K562 (cell line): ENCODE measurements around the gene IL27RA. TPM values are rescaled to one million over a fixed set of nuclear protein-coding genes. Genes with fewer than 3 reads are reported as not detected.

Experiments used
- BDP1 ChIP-seq: IDR thresholded peaks from 3 replicates; pipeline ENCODE4 v1.6.1; 2011; ENCODE audit not compliant: insufficient read length, insufficient read depth
- BHLHE40 ChIP-seq: IDR thresholded peaks from 2 replicates; pipeline ENCODE4 v1.6.1; 2011; ENCODE audit warnings: low read length, improper control_type of control experiment
- CC2D1A ChIP-seq: fragments of 450-650 bp; IDR thresholded peaks from 2 replicates; pipeline ENCODE4 v1.6.1; 2017; ENCODE audit warnings: mild to moderate bottlenecking
- CHD2 ChIP-seq: IDR thresholded peaks from 2 replicates; pipeline ENCODE4 v1.6.1; 2011; ENCODE audit warnings: low read depth, low read length
- FIP1L1 ChIP-seq: fragments of 200-400 bp; formaldehyde crosslinking; IDR thresholded peaks from 2 replicates; pipeline ENCODE4 v1.6.1; 2018; ENCODE audit warnings: mild to moderate bottlenecking, low read depth, low read length; ENCODE audit not compliant: poor library complexity, severe bottlenecking
- GABPA ChIP-seq: fragments of 200-800 bp; sonication (Bioruptor generic); conservative IDR thresholded peaks from 2 replicates; pipeline ENCODE4 v1.6.1; 2016; ENCODE audit warnings: low read depth, missing genetic modification characterization, missing compliant biosample characterization
- HDAC2 ChIP-seq: fragments of 450-650 bp; IDR thresholded peaks from 2 replicates; pipeline ENCODE4 v1.6.1; 2016; ENCODE audit warnings: mild to moderate bottlenecking
- JUNB ChIP-seq: fragments of 450-650 bp; formaldehyde crosslinking; conservative IDR thresholded peaks from 2 replicates; pipeline ENCODE4 v1.4.0; 2020; ENCODE audit warnings: mild to moderate bottlenecking
- KLF1 ChIP-seq: fragments of 450-650 bp; IDR thresholded peaks from 2 replicates; pipeline ENCODE4 v1.6.1; 2016; ENCODE audit warnings: missing genetic modification characterization, missing compliant biosample characterization
- NUFIP1 ChIP-seq: fragments of 450-650 bp; IDR thresholded peaks from 2 replicates; pipeline ENCODE4 v1.6.1; 2018; ENCODE audit not compliant: partially characterized antibody
- PHF20 ChIP-seq: fragments of 450-650 bp; IDR thresholded peaks from 2 replicates; pipeline ENCODE4 v1.6.1; 2018; ENCODE audit not compliant: partially characterized antibody
- PYGO2 ChIP-seq: fragments of 450-650 bp; IDR thresholded peaks from 2 replicates; pipeline ENCODE4 v1.6.1; 2016; ENCODE audit warnings: mild to moderate bottlenecking, missing genetic modification characterization, moderate library complexity, missing compliant biosample characterization
- SMARCB1 ChIP-seq: IDR thresholded peaks from 2 replicates; pipeline ENCODE4 v1.6.1; 2011; ENCODE audit warnings: improper control_type of control experiment, low read depth; ENCODE audit not compliant: insufficient read length
- SMARCE1 ChIP-seq: fragments of 450-650 bp; IDR thresholded peaks from 2 replicates; pipeline ENCODE4 v1.7.1; 2016; ENCODE audit warnings: mild to moderate bottlenecking
- SOX6 ChIP-seq: fragments of 450-650 bp; IDR thresholded peaks from 2 replicates; pipeline ENCODE4 v1.6.1; 2014; ENCODE audit warnings: mild to moderate bottlenecking
- ZKSCAN1 ChIP-seq: fragments of 150-350 bp; IDR thresholded peaks from 2 replicates; pipeline ENCODE4 v1.6.1; 2016; ENCODE audit warnings: low read depth, low read length
- ZNF124 ChIP-seq: sonication (generic); formaldehyde crosslinking; IDR thresholded peaks from 2 replicates; pipeline ENCODE4 v1.8.1; 2022; ENCODE audit warnings: missing genetic modification reagents
- ZNF134 ChIP-seq: fragments of 250-450 bp; sonication (Bioruptor Pico); conservative IDR thresholded peaks from 2 replicates; pipeline ENCODE4 v1.4.0; 2020
- ZNF143 ChIP-seq: sonication (generic); formaldehyde crosslinking; IDR thresholded peaks from 2 replicates; pipeline ENCODE4 v1.9.0; 2022; ENCODE audit warnings: mild to moderate bottlenecking, missing genetic modification reagents
- ZNF23 ChIP-seq: fragments of 250-450 bp; sonication (Bioruptor Pico); IDR thresholded peaks from 2 replicates; pipeline ENCODE4 v1.4.0; 2020; ENCODE audit warnings: mild to moderate bottlenecking
- ZNF699 ChIP-seq: fragments of 250-450 bp; sonication (Bioruptor Pico); IDR thresholded peaks from 2 replicates; pipeline ENCODE4 v1.8.0; 2021; ENCODE audit warnings: mild to moderate bottlenecking, moderate library complexity; ENCODE audit not compliant: insufficient replicate concordance
- polyA plus RNA-seq, 8 experiments: library from polyadenylated mRNA; depleted of rRNA in 4 of 8; stranded (reverse) in 5 of 8; unstranded in 3 of 8; fragments of >200 nt; fragmentation: Nextera tagmentation in 2 of 8; fragmentation: Illumina TruSeq in 1 of 8; extraction: Ambion mirVana in 2 of 8; extraction: Trizol in 1 of 8; gene quantifications; 2 replicates each; pipeline versions ENCODE4 v1.2.1 to v1.2.3, GENCODE V29; 2011 to 2014; ENCODE audit warnings: inconsistent platforms in 1 of 8, missing spikeins in 1 of 8
- total RNA-seq, 7 experiments: library from RNA; depleted of rRNA in 6 of 7; stranded (reverse); fragments of >200 nt in 6 of 7; fragmentation: Illumina TruSeq in 2 of 7; extraction: Trizol in 2 of 7; gene quantifications; 2 replicates each; pipeline versions ENCODE4 v1.2.1 to v1.2.3, GENCODE V29; 2011 to 2021; ENCODE audit warnings: low replicate concordance in 1 of 7
- TF ChIP-seq, protein P1 (sequence below): fragments of 250-450 bp; sonication (Bioruptor Pico); IDR thresholded peaks from 2 replicates; pipeline ENCODE4 v1.8.0; 2022; ENCODE audit warnings: inconsistent platforms
- TF ChIP-seq, protein P2 (sequence below), 3 experiments: fragments of 200-800 bp in 1 of 3; fragments of 250-450 bp in 1 of 3; fragments of 450-650 bp in 1 of 3; sonication (Bioruptor Pico) in 1 of 3; sonication (Bioruptor generic) in 1 of 3; formaldehyde crosslinking in 1 of 3; IDR thresholded peaks; 2 replicates each; pipeline versions ENCODE4 v1.6.1 to v1.8.0; 2016 to 2022; ENCODE audit warnings: mild to moderate bottlenecking in 2 of 3, missing genetic modification characterization in 2 of 3, missing compliant biosample characterization in 1 of 3, moderate library complexity in 1 of 3
- TF ChIP-seq, protein P3 (sequence below): IDR thresholded peaks from 3 replicates; pipeline ENCODE4 v1.6.1; 2011; ENCODE audit warnings: borderline replicate concordance, mild to moderate bottlenecking; ENCODE audit not compliant: insufficient read length, insufficient read depth

IL27RA gene
- total and polyA plus RNA-seq, 9 of the 15 experiments (the other 6 are each of a cell fraction or from before 2014, with no cell fraction given), result 1.9 to 15.9 (median 12.0) TPM

DNA sequence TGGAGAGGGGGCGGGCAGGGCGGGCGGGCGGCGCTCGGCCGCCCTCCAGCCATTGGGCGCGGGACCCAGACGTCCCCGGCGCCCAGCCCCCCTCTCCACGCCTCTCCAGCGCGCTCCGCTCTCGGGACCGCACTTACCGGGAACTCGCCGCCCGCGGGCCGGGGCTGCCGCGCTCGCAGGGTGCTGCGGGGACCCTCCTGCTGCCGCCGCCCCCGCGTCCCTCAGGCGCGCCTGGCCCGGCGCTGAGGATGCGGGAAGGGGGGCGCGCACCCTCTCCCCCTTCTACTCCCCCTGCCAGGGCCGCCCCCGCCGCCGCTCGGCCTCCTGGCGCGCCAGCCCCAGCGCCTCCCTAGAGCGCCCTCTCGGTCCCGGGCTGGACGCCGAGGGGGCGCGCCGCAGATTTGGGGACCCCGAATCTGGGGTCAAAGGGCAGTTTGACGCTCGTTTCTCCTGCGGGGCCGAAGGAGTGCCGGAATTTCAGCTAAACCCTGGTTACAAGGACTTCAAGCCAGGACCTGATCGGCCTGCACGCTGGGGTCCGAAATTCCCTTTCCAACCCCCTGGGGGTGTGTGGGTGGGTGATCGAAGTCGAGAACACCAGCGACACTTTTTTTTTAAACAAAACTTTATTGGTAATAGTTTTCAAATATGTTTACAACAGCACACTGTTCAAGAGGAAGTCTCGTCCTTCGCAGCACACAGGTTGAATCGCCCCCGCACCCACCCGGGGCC is 59.7 kb downstream of the IL27RA start (continued):
- TF ChIP-seq ZNF124 (CRISPR knock-in tag), result no peak
- TF ChIP-seq GABPA (tag), result peak; percentile 60
- no peak for TF ChIP-seq BDP1
- peak; percentile 50; the same call in 1 of the 2 replicates for TF ChIP-seq SOX6
- TF ChIP-seq ZKSCAN1, result peak; percentile 67; the same call in 1 of the 2 replicates
- 0 out of 2 replicates have a peak, but pooled peaks have one; percentile 3 for TF ChIP-seq BHLHE40
- TF ChIP-seq, protein P1, sequence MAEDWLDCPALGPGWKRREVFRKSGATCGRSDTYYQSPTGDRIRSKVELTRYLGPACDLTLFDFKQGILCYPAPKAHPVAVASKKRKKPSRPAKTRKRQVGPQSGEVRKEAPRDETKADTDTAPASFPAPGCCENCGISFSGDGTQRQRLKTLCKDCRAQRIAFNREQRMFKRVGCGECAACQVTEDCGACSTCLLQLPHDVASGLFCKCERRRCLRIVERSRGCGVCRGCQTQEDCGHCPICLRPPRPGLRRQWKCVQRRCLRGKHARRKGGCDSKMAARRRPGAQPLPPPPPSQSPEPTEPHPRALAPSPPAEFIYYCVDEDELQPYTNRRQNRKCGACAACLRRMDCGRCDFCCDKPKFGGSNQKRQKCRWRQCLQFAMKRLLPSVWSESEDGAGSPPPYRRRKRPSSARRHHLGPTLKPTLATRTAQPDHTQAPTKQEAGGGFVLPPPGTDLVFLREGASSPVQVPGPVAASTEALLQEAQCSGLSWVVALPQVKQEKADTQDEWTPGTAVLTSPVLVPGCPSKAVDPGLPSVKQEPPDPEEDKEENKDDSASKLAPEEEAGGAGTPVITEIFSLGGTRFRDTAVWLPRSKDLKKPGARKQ (CRISPR knock-in tag), result no peak
- no peak for TF ChIP-seq ZNF699
- TF ChIP-seq, protein P2, sequence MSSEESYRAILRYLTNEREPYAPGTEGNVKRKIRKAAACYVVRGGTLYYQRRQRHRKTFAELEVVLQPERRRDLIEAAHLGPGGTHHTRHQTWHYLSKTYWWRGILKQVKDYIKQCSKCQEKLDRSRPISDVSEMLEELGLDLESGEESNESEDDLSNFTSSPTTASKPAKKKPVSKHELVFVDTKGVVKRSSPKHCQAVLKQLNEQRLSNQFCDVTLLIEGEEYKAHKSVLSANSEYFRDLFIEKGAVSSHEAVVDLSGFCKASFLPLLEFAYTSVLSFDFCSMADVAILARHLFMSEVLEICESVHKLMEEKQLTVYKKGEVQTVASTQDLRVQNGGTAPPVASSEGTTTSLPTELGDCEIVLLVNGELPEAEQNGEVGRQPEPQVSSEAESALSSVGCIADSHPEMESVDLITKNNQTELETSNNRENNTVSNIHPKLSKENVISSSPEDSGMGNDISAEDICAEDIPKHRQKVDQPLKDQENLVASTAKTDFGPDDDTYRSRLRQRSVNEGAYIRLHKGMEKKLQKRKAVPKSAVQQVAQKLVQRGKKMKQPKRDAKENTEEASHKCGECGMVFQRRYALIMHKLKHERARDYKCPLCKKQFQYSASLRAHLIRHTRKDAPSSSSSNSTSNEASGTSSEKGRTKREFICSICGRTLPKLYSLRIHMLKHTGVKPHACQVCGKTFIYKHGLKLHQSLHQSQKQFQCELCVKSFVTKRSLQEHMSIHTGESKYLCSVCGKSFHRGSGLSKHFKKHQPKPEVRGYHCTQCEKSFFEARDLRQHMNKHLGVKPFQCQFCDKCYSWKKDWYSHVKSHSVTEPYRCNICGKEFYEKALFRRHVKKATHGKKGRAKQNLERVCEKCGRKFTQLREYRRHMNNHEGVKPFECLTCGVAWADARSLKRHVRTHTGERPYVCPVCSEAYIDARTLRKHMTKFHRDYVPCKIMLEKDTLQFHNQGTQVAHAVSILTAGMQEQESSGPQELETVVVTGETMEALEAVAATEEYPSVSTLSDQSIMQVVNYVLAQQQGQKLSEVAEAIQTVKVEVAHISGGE (CRISPR knock-in tag; IDR thresholded peaks at IDR 0.05), result peak in 1 of 3 experiments; percentile 36; a peak in 2 of 6 replicates
- 0 out of 2 replicates have a peak, but pooled peaks have one; percentile 19 for TF ChIP-seq ZNF143 (CRISPR knock-in tag)
- peak; percentile 13 for TF ChIP-seq PHF20
- peak; percentile 69; the same call in 1 of the 2 replicates for TF ChIP-seq HDAC2
- peak; percentile 97 for TF ChIP-seq KLF1 (tag)
- TF ChIP-seq SMARCB1, result no peak
- TF ChIP-seq JUNB, result no peak
- peak; percentile 25 for TF ChIP-seq FIP1L1
- no peak for TF ChIP-seq ZNF134 (CRISPR knock-in tag)
- TF ChIP-seq NUFIP1, result no peak
- TF ChIP-seq, protein P3, sequence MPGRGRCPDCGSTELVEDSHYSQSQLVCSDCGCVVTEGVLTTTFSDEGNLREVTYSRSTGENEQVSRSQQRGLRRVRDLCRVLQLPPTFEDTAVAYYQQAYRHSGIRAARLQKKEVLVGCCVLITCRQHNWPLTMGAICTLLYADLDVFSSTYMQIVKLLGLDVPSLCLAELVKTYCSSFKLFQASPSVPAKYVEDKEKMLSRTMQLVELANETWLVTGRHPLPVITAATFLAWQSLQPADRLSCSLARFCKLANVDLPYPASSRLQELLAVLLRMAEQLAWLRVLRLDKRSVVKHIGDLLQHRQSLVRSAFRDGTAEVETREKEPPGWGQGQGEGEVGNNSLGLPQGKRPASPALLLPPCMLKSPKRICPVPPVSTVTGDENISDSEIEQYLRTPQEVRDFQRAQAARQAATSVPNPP, result no peak
- peak; percentile 23; the same call in 1 of the 2 replicates for TF ChIP-seq CC2D1A
- no peak for TF ChIP-seq PYGO2 (tag)
- no peak for TF ChIP-seq ZNF23 (CRISPR knock-in tag)
- TF ChIP-seq CHD2, result peak; percentile 29; the same call in 1 of the 2 replicates
- TF ChIP-seq SMARCE1, result no peak; the same call in 1 of the 2 replicates
